SU-DHL-6 (cell line): ENCODE results near the gene DIO3.

Experiments used
- H2AFZ ChIP-seq: fragments of 200-600 bp; sonication (generic); 2 replicates; pipeline ENCODE4 v1.6.1; 2014; ENCODE audit warnings: low read depth, mild to moderate bottlenecking, moderate library complexity, mixed read lengths, antibody characterized with exemption, low read length; ENCODE audit not compliant: severe bottlenecking
- H3F3A ChIP-seq: fragments of 200-600 bp; shearing (Covaris generic); 2 replicates; pipeline ENCODE4 v1.6.0; 2016; ENCODE audit warnings: antibody characterized with exemption, mild to moderate bottlenecking; ENCODE audit not compliant: insufficient read depth
- H3K27ac ChIP-seq: fragments of 200-600 bp; sonication (generic); 2 replicates; pipeline ENCODE4 v1.5.1; 2016; ENCODE audit warnings: low read depth, mild to moderate bottlenecking, low read length, moderate library complexity, mixed read lengths
- H3K27me3 ChIP-seq: fragments of 200-600 bp; sonication (generic), shearing (Covaris generic); 2 replicates; pipeline ENCODE4 v1.6.0; 2014; ENCODE audit warnings: mild to moderate bottlenecking, low read length
- H3K36me3 ChIP-seq: fragments of 200-600 bp; sonication (generic); 2 replicates; pipeline ENCODE4 v1.6.1; 2014; ENCODE audit warnings: mild to moderate bottlenecking, low read length, mixed read lengths
- H3K4me2 ChIP-seq: fragments of 300-600, 200-600 bp; shearing (Covaris generic), sonication (generic); 2 replicates; pipeline ENCODE4 v1.6.0; 2014; ENCODE audit warnings: low read length, low read depth, mild to moderate bottlenecking; ENCODE audit not compliant: poor library complexity, severe bottlenecking
- H3K4me3 ChIP-seq: fragments of 200-600 bp; sonication (generic); 2 replicates; pipeline ENCODE4 v1.5.1; 2014; ENCODE audit warnings: antibody characterized with exemption, low read length, mild to moderate bottlenecking, mixed read lengths; ENCODE audit not compliant: insufficient read depth, poor library complexity, severe bottlenecking
- H3K79me2 ChIP-seq: fragments of 200-600 bp; sonication (generic); 2 replicates; pipeline ENCODE4 v1.6.1; 2014; ENCODE audit warnings: mild to moderate bottlenecking, low read length, moderate library complexity; ENCODE audit not compliant: insufficient read depth
- H3K9ac ChIP-seq: fragments of 200-600 bp; sonication (generic); 2 replicates; pipeline ENCODE4 v1.7.0; 2014; ENCODE audit warnings: mild to moderate bottlenecking, low read length
- H3K9me2 ChIP-seq: fragments of 200-600 bp; sonication (generic); replicated peaks from 2 replicates; pipeline ENCODE4 v1.6.1; 2014; ENCODE audit warnings: low read length; ENCODE audit not compliant: insufficient read depth
- H3K9me3 ChIP-seq: fragments of 200-600 bp; sonication (generic); 2 replicates; pipeline ENCODE4 v1.6.1; 2014; ENCODE audit warnings: low read length, mixed read lengths; ENCODE audit not compliant: insufficient read depth
- H4K20me1 ChIP-seq: fragments of 200-600 bp; sonication (generic); 2 replicates; pipeline ENCODE4 v1.6.1; 2014; ENCODE audit warnings: low read depth, mild to moderate bottlenecking, antibody characterized with exemption, low read length, moderate library complexity, mixed read lengths
- CTCF ChIP-seq: fragments of 200-600 bp; sonication (generic); IDR thresholded peaks from one replicate; pipeline ENCODE4 v1.5.1; 2017; ENCODE audit warnings: antibody characterized with exemption, mild to moderate bottlenecking, low read length, moderate library complexity; ENCODE audit not compliant: insufficient read depth, poor library complexity, severe bottlenecking
- EZH2phosphoT487 ChIP-seq: fragments of 200-600 bp; sonication (generic), shearing (Covaris generic); conservative IDR thresholded peaks from 2 replicates; pipeline ENCODE4 v1.6.1; 2018; ENCODE audit warnings: mild to moderate bottlenecking, antibody characterized with exemption, low read length, moderate library complexity, mixed read lengths

The DIO3 gene

DNA sequence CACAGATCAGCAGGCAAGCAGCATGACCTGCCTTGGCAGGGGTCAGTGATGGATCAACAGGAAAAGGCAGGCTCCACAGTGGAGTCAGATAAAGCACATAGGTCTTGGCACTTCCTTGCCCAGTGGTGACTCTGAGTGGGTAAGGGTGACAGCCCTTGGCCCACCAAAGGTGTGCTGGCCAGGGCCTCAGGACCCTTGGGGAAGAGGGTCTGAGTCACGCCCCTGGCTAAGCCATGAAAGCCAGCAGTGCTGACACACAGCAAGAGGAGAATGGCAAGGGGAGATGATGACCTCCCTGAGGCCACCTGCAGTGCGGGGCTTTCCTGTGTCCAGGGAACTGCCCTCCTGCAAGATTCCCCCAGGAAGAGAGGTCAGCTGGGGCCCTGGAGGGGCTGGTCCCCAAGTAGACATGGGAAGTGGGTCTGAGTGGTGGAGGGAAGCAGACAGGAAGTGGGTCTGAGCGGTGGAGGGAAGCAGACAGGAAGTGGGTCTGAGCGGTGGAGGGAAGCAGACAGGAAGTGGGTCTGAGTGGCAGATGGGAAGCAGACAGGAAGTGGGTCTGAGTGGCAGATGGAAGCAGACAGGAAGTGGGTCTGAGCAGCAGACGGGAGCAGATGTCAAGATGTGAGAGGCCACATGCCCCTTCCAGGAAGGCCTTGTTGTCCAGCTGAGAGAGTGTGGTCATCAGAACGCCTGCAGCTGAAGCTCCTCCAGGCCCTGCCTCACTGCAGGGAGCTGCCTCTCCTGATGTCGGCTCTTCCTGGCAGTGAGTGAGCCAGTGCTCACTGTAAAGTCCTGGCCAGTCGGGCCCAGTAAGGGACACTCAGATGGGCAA is 34.8 kb downstream of the DIO3 start:
- Histone ChIP-seq H3K4me3 (no peak overlapping the region), H3K27me3 (no peaks in the 10 kb centered on the region), H3K9ac (no peak overlapping the region), H2AFZ (peak overlapping the region; percentile 0), H3K79me2 (no peaks in the 10 kb centered on the region), H4K20me1 (no peaks in the 10 kb centered on the region), H3K36me3 (no peaks in the 10 kb centered on the region), H3K4me2 (no peak overlapping the region), H3K9me3 (no peaks in the 10 kb centered on the region), H3F3A (no peaks in the 10 kb centered on the region), H3K9me2 (no peaks in the 10 kb centered on the region), H3K27ac (peak overlapping the region; percentile 12; the same call in 1 of the 2 replicates)
- TF ChIP-seq CTCF (no peak), EZH2phosphoT487 (no peak)

GRCh38 chr14:101596742-101597141 is 35.4 kb downstream of the DIO3 start:
- H2AFZ ChIP-seq = peak overlapping the region; percentile 0
- no peaks in the 10 kb centered on the region for H3K79me2 ChIP-seq
- H3F3A ChIP-seq = no peaks in the 10 kb centered on the region
- H3K36me3 ChIP-seq = no peaks in the 10 kb centered on the region
- H3K9me2 ChIP-seq = no peaks in the 10 kb centered on the region
- H3K9ac ChIP-seq = no peak overlapping the region
- no peak overlapping the region for H3K4me2 ChIP-seq
- no peaks in the 10 kb centered on the region for H4K20me1 ChIP-seq
- H3K4me3 ChIP-seq = no peak overlapping the region
- H3K9me3 ChIP-seq = no peaks in the 10 kb centered on the region
- no peaks in the 10 kb centered on the region for H3K27me3 ChIP-seq
- TF ChIP-seq CTCF = no peak
- TF ChIP-seq EZH2phosphoT487 = no peak
- 0 out of 2 replicates have a peak overlapping the region, but pooled peaks have one; percentile 12 for H3K27ac ChIP-seq

- no peaks in the 10 kb centered on the region for H3K9me2 ChIP-seq
- H3K4me2 ChIP-seq = no peak overlapping the region
- H3K9ac ChIP-seq = no peak overlapping the region
- no peaks in the 10 kb centered on the region for H3K36me3 ChIP-seq
- H3K79me2 ChIP-seq = no peaks in the 10 kb centered on the region
- TF ChIP-seq CTCF (no peak), EZH2phosphoT487 (no peak)
- H3K4me3 ChIP-seq = no peak overlapping the region
- no peaks in the 10 kb centered on the region for H3F3A ChIP-seq
- H4K20me1 ChIP-seq = no peaks in the 10 kb centered on the region
- no peaks in the 10 kb centered on the region for H3K27me3 ChIP-seq
- no peaks in the 10 kb centered on the region for H3K9me3 ChIP-seq
- H3K27ac ChIP-seq = no peak overlapping the region
- no peak overlapping the region for H2AFZ ChIP-seq
Observed at GRCh38 chr14:101598159-101598558, 36.9 kb downstream of the DIO3 start.
